Liver (tissue), 9 donors: ENCODE measurements around the gene OGT. TPM values are rescaled to one million over a fixed set of nuclear protein-coding genes. Genes with fewer than 3 reads are reported as not detected.

ENCODE experiments used
- DNase-seq: peaks from one replicate; pipeline ENCODE4 v3.0.0-alpha.2; 2017; ENCODE audit warnings: low spot score
- H3K27ac ChIP-seq, 2 donors: one replicate each; pipeline ENCODE4 v1.7.0; 2013; ENCODE audit warnings: inconsistent platforms in 2 of 2, low read length in 2 of 2, control low read depth in 1 of 2, low read depth in 1 of 2, mild to moderate bottlenecking in 1 of 2
- H3K27me3 ChIP-seq, 4 donors: one replicate each; pipeline versions ENCODE4 v1.6.1 to v1.7.0; 2013; ENCODE audit warnings: low read length in 3 of 4, inconsistent platforms in 1 of 4, mild to moderate bottlenecking in 1 of 4, moderate library complexity in 1 of 4; ENCODE audit not compliant: control insufficient read depth in 4 of 4, insufficient read depth in 4 of 4
- H3K36me3 ChIP-seq, 4 donors: one replicate each; pipeline versions ENCODE4 v1.6.1 to v1.7.0; 2013; ENCODE audit warnings: low read length in 3 of 4, mild to moderate bottlenecking in 3 of 4, low read depth in 1 of 4, moderate library complexity in 1 of 4; ENCODE audit not compliant: control insufficient read depth in 4 of 4, insufficient read depth in 3 of 4
- H3K4me1 ChIP-seq, 4 donors: one replicate each; pipeline versions ENCODE4 v1.6.1 to v1.7.0; 2013; ENCODE audit warnings: low read length in 3 of 4, mild to moderate bottlenecking in 3 of 4, moderate library complexity in 1 of 4; ENCODE audit not compliant: control insufficient read depth in 4 of 4, insufficient read depth in 4 of 4
- H3K4me3 ChIP-seq, 3 donors: one replicate each; pipeline versions ENCODE4 v1.6.1 to v1.7.0; 2013; ENCODE audit warnings: low read length in 3 of 3, control low read depth in 1 of 3, low read depth in 1 of 3, mild to moderate bottlenecking in 1 of 3
- H3K9ac ChIP-seq, 2 donors: one replicate each; pipeline ENCODE4 v1.7.0; 2013; ENCODE audit warnings: low read length in 2 of 2, mild to moderate bottlenecking in 2 of 2, moderate library complexity in 2 of 2, control low read depth in 1 of 2, low read depth in 1 of 2
- H3K9me3 ChIP-seq, 4 donors: one replicate each; pipeline versions ENCODE4 v1.6.1 to v1.7.0; 2013; ENCODE audit warnings: low read length in 3 of 4; ENCODE audit not compliant: control insufficient read depth in 4 of 4
- CTCF ChIP-seq: fragments of 150-350 bp; IDR thresholded peaks from 2 replicates; pipeline ENCODE4 v1.5.1; 2017; ENCODE audit warnings: improper control_type of control experiment, low read depth, low read length; ENCODE audit not compliant: missing input control
- EGR1 ChIP-seq, 2 donors: IDR thresholded peaks; 2 replicates each; pipeline ENCODE4 v1.6.1; 2016 to 2018; ENCODE audit warnings: antibody characterized with exemption in 2 of 2, low read depth in 2 of 2
- FOXA1 ChIP-seq: IDR thresholded peaks from 2 replicates; pipeline ENCODE4 v1.6.1; 2016; ENCODE audit warnings: antibody characterized with exemption
- FOXA2 ChIP-seq: IDR thresholded peaks from 2 replicates; pipeline ENCODE4 v1.6.1; 2016; ENCODE audit warnings: antibody characterized with exemption
- GABPA ChIP-seq, 2 donors: IDR thresholded peaks in 1 of 2; conservative IDR thresholded peaks in 1 of 2; 2 replicates each; pipeline ENCODE4 v1.6.1; 2016; ENCODE audit warnings: antibody characterized with exemption in 2 of 2, mild to moderate bottlenecking in 1 of 2, moderate library complexity in 1 of 2
- HNF4A ChIP-seq, 2 donors: conservative IDR thresholded peaks; 2 replicates each; pipeline ENCODE4 v1.6.1; 2016; ENCODE audit warnings: antibody characterized with exemption in 2 of 2, mild to moderate bottlenecking in 2 of 2
- HNF4G ChIP-seq: IDR thresholded peaks from 2 replicates; pipeline ENCODE4 v1.6.1; 2016; ENCODE audit warnings: antibody characterized with exemption
- JUND ChIP-seq, 2 donors: IDR thresholded peaks; 2 replicates each; pipeline ENCODE4 v1.6.1; 2016; ENCODE audit warnings: antibody characterized with exemption in 2 of 2
- MAX ChIP-seq: IDR thresholded peaks from 2 replicates; pipeline ENCODE4 v1.6.1; 2016; ENCODE audit warnings: antibody characterized with exemption
- NR2F2 ChIP-seq: IDR thresholded peaks from 2 replicates; pipeline ENCODE4 v1.6.1; 2016; ENCODE audit warnings: antibody characterized with exemption
- RAD21 ChIP-seq, 2 donors: IDR thresholded peaks; 2 replicates each; pipeline ENCODE4 v1.6.1; 2016; ENCODE audit warnings: antibody characterized with exemption in 2 of 2, mild to moderate bottlenecking in 2 of 2
- REST ChIP-seq: IDR thresholded peaks from 2 replicates; pipeline ENCODE4 v1.6.1; 2016; ENCODE audit warnings: antibody characterized with exemption, mild to moderate bottlenecking
- RXRA ChIP-seq, 2 donors: IDR thresholded peaks; 2 replicates each; pipeline ENCODE4 v1.6.1; 2017 to 2018; ENCODE audit warnings: antibody characterized with exemption in 2 of 2, mild to moderate bottlenecking in 1 of 2
- SP1 ChIP-seq: IDR thresholded peaks from 2 replicates; pipeline ENCODE4 v1.6.1; 2018; ENCODE audit warnings: antibody characterized with exemption, mild to moderate bottlenecking
- TAF1 ChIP-seq: conservative IDR thresholded peaks from 2 replicates; pipeline ENCODE4 v1.6.1; 2016; ENCODE audit warnings: antibody characterized with exemption, mild to moderate bottlenecking
- YY1 ChIP-seq: IDR thresholded peaks from 2 replicates; pipeline ENCODE4 v1.6.1; 2016; ENCODE audit warnings: antibody characterized with exemption, mild to moderate bottlenecking
- WGBS: extraction: QIAGEN DNeasy Blood & Tissue Kit; methylation state at CpG from one replicate; pipeline ENCODE4 v1.1.7; 2013; 5-methylcytosine and 5-hydroxymethylcytosine counted together
- polyA plus RNA-seq, 2 donors: library from polyadenylated mRNA; stranded (reverse) in 1 of 2; unstranded in 1 of 2; fragments of 200-250 nt in 1 of 2; fragments of >200 nt in 1 of 2; fragmentation: Nextera tagmentation in 1 of 2; extraction: Ambion mirVana in 1 of 2; gene quantifications; one replicate each; pipeline versions ENCODE4 v1.2.1 to v1.2.3, GENCODE V29; 2013 to 2015
- total RNA-seq, 2 donors: library from RNA; depleted of rRNA; stranded (reverse); fragments of >200 nt; gene quantifications; one replicate each; pipeline ENCODE4 v1.2.3, GENCODE V29; 2014
- TF ChIP-seq, protein P1 (sequence below): IDR thresholded peaks from 2 replicates; pipeline ENCODE4 v1.6.1; 2016; ENCODE audit warnings: antibody characterized with exemption
- TF ChIP-seq, protein P2 (sequence below): IDR thresholded peaks from 2 replicates; pipeline ENCODE4 v1.6.1; 2016; ENCODE audit warnings: antibody characterized with exemption
- donor health status: healthy.
- donor health status: healthy.
- donor health status: healthy.
- donor health status: healthy.
- donor health status: healthy.

OGT gene
- total and polyA plus RNA-seq, 4 donors: 10.8 to 72.7 (median 47.3) TPM

DNA sequence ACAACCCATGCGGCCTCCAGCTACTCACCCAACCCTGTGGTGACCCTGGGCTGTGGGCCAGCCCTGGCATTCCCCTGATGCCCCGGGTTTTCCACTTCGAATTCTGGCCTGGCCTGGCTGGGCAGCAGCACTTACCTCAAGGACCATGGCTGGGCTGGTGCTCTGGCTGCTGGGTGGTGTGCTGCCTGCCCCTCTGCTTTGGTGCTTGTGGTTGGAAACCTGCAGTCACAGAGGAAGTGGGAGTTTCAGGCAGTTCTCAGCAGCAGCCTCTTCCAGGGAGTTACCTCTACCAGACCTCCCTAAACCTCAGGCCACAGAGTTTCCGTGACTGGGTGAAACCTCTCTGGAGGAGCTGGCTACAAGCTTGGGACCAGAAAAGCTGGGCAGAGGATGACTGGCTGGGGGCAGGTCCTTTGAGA lies 85.4 kb downstream of the OGT start, which contains the start of gene CXCR3:
CXCR3 (minus strand) TSS at position 209 of the 419 bp plus-strand sequence; CDS start at position 147, 62 bp downstream.
- H3K4me3 ChIP-seq: no peak within 1 kb of the TSS
- peaks cover 0 to 10% (median 1%) of the 10 kb centered on the region in 4 donors for H3K4me1 ChIP-seq
- no peaks in the 10 kb centered on the region for H3K27me3 ChIP-seq
- peaks cover 0 to 8% (median 2%) of the 10 kb centered on the region in 4 donors for H3K36me3 ChIP-seq
- no peak within 1 kb of the TSS for H3K27ac ChIP-seq
- no peak for DNase-seq
- peaks cover 0 to 3% (median 0%) of the 10 kb centered on the region in 4 donors for H3K9me3 ChIP-seq
- TF ChIP-seq YY1 (no peak), FOXA2 (no peak), JUND (IDR thresholded peaks at IDR 0.05) (no peak)
- TF ChIP-seq, protein P1, sequence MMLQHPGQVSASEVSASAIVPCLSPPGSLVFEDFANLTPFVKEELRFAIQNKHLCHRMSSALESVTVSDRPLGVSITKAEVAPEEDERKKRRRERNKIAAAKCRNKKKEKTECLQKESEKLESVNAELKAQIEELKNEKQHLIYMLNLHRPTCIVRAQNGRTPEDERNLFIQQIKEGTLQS: no peak
- H3K9ac ChIP-seq: no peak within 1 kb of the TSS
- 36% methylated on average over 4 of the region's 4 CpGs for WGBS

- no peak for DNase-seq
Measured at GRCh38 chrX:71618787-71619186, 85.9 kb downstream of the OGT start.

More at GRCh38 chrX:71618787-71619186, 85.9 kb downstream of the OGT start:
- H3K27ac ChIP-seq: no peak overlapping the region
- H3K4me1 ChIP-seq: peaks cover 0 to 10% (median 1%) of the 10 kb centered on the region in 4 donors
- H3K36me3 ChIP-seq: peaks cover 0 to 4% (median 2%) of the 10 kb centered on the region in 4 donors
- TF ChIP-seq RAD21 (IDR thresholded peaks at IDR 0.05): no peak
- no peak for TF ChIP-seq YY1
- no peak for TF ChIP-seq HNF4A (conservative IDR thresholded peaks at IDR 0.05)
- no peak for TF ChIP-seq REST
- TF ChIP-seq, protein P1: no peak
- no peak for TF ChIP-seq JUND (IDR thresholded peaks at IDR 0.05)
- no peak for TF ChIP-seq HNF4G
- TF ChIP-seq, protein P2, sequence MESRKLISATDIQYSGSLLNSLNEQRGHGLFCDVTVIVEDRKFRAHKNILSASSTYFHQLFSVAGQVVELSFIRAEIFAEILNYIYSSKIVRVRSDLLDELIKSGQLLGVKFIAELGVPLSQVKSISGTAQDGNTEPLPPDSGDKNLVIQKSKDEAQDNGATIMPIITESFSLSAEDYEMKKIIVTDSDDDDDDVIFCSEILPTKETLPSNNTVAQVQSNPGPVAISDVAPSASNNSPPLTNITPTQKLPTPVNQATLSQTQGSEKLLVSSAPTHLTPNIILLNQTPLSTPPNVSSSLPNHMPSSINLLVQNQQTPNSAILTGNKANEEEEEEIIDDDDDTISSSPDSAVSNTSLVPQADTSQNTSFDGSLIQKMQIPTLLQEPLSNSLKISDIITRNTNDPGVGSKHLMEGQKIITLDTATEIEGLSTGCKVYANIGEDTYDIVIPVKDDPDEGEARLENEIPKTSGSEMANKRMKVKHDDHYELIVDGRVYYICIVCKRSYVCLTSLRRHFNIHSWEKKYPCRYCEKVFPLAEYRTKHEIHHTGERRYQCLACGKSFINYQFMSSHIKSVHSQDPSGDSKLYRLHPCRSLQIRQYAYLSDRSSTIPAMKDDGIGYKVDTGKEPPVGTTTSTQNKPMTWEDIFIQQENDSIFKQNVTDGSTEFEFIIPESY: no peak
- no peak for TF ChIP-seq RXRA (IDR thresholded peaks at IDR 0.05)
- TF ChIP-seq FOXA2: no peak
- TF ChIP-seq NR2F2: no peak
- no peak for TF ChIP-seq SP1
- TF ChIP-seq TAF1: no peak
- TF ChIP-seq EGR1 (IDR thresholded peaks at IDR 0.05; ENCODE audit: low read depth in 2 of 2): no peak
- no peak for TF ChIP-seq MAX
- TF ChIP-seq CTCF: no peak
- TF ChIP-seq GABPA (IDR thresholded peaks at IDR 0.05 in 1 of 2, conservative IDR thresholded peaks at IDR 0.05 in 1 of 2): no peak
- TF ChIP-seq FOXA1: no peak
- H3K9me3 ChIP-seq: peaks cover 0 to 3% (median 0%) of the 10 kb centered on the region in 4 donors
- no peak overlapping the region for H3K4me3 ChIP-seq
- 89% methylated on average over 3 of the region's 3 CpGs for WGBS
- no peak overlapping the region for H3K9ac ChIP-seq
- H3K27me3 ChIP-seq: no peaks in the 10 kb centered on the region
